ENCODE results near the gene PNMA6E.
"Not testable (repeated sequence)": the region's sequence is repeated elsewhere in the genome, so short reads cannot be mapped to it uniquely, and the experiment has no call there.

PNMA6E gene

DNA sequence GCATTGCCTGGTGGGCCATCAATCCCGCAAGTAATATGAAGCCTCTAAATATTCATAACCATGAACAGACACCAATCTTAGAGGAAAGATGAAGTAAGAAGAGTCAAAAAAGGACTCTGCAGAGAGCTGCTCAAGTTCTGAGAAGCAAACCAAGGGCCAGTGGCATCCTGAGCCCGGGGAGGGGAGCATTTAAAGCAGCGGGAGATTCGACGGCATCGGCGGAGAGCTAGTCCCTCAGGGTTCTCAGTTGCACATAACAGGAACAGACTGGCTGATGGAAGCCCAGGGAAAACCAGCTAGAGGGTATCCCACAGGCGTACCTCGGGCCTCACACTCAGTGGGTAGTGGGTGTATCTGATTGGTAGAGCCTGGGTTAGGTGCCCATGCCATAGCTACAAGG, 4.9 kb upstream of the PNMA6E start:
- ATAC-seq = no peak
- no peak for TF ChIP-seq ARNTL (CRISPR knock-in tag; IDR thresholded peaks at IDR 0.05; ENCODE audit: borderline replicate concordance, low read depth)
- TF ChIP-seq TCF4 (CRISPR knock-in tag; IDR thresholded peaks at IDR 0.05; ENCODE audit: borderline replicate concordance) = no peak
- TF ChIP-seq, protein P1, sequence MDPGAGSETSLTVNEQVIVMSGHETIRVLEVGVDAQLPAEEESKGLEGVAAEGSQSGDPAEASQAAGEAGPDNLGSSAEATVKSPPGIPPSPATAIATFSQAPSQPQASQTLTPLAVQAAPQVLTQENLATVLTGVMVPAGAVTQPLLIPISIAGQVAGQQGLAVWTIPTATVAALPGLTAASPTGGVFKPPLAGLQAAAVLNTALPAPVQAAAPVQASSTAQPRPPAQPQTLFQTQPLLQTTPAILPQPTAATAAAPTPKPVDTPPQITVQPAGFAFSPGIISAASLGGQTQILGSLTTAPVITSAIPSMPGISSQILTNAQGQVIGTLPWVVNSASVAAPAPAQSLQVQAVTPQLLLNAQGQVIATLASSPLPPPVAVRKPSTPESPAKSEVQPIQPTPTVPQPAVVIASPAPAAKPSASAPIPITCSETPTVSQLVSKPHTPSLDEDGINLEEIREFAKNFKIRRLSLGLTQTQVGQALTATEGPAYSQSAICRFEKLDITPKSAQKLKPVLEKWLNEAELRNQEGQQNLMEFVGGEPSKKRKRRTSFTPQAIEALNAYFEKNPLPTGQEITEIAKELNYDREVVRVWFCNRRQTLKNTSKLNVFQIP (CRISPR knock-in tag; IDR thresholded peaks at IDR 0.05; ENCODE audit: borderline replicate concordance, low read depth) = no peak
- TF ChIP-seq CREB5 (CRISPR knock-in tag; IDR thresholded peaks at IDR 0.05; ENCODE audit: low read depth) = no peak
- no peak for TF ChIP-seq GLIS3 (CRISPR knock-in tag; IDR thresholded peaks at IDR 0.05)
- TF ChIP-seq CSDC2 (CRISPR knock-in tag; IDR thresholded peaks at IDR 0.05) = no peak
- TF ChIP-seq ZC3H10 (CRISPR knock-in tag; IDR thresholded peaks at IDR 0.05) = no peak
- TF ChIP-seq ESRRG (CRISPR knock-in tag; IDR thresholded peaks at IDR 0.05) = no peak
- no peak for TF ChIP-seq RARB (CRISPR knock-in tag; IDR thresholded peaks at IDR 0.05)
- TF ChIP-seq BACH2 (CRISPR knock-in tag; IDR thresholded peaks at IDR 0.05; ENCODE audit: borderline replicate concordance) = no peak

DNA sequence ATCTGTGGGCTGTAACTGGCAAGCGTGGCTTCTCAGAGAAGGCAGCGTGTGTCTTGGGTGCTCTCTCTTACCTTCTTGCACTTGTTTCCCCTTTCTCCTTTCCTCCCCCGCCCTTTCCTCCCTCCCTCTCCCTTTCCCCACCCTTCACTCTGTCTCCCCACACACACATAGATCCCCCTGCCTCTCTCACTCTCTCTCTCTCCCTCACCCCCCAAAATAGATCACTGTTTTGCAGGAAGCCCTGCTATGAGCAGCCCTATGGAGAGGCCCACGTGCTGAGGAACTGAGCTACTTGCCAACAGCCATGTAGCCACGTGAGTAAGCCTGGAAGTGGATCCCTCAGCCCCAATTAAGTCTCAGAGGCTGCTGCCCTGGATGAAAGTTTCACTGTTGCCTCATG, 4.3 kb upstream of the PNMA6E start:
- TF ChIP-seq RARB (CRISPR knock-in tag; IDR thresholded peaks at IDR 0.05) = no peak
- no peak for TF ChIP-seq TCF4 (CRISPR knock-in tag; IDR thresholded peaks at IDR 0.05; ENCODE audit: borderline replicate concordance)
- no peak for TF ChIP-seq ISL1 (CRISPR knock-in tag; IDR thresholded peaks at IDR 0.05)
- no peak for TF ChIP-seq PATZ1 (CRISPR knock-in tag; IDR thresholded peaks at IDR 0.05; ENCODE audit: borderline replicate concordance)
- no peak for TF ChIP-seq ZFP30 (CRISPR knock-in tag; IDR thresholded peaks at IDR 0.05)
- no peak for TF ChIP-seq PPARA (CRISPR knock-in tag; IDR thresholded peaks at IDR 0.05; ENCODE audit: borderline replicate concordance)
- TF ChIP-seq, protein P1 (CRISPR knock-in tag; IDR thresholded peaks at IDR 0.05; ENCODE audit: borderline replicate concordance, low read depth) = no peak
- no peak for TF ChIP-seq ZFP3 (CRISPR knock-in tag; IDR thresholded peaks at IDR 0.05)
- no peak for TF ChIP-seq ZNF8 (CRISPR knock-in tag; IDR thresholded peaks at IDR 0.05)
- TF ChIP-seq CREB5 (CRISPR knock-in tag; IDR thresholded peaks at IDR 0.05; ENCODE audit: low read depth) = no peak
- TF ChIP-seq GLIS3 (CRISPR knock-in tag; IDR thresholded peaks at IDR 0.05) = no peak
- TF ChIP-seq ZNF70 (CRISPR knock-in tag; IDR thresholded peaks at IDR 0.05) = no peak
- no peak for TF ChIP-seq OSR1 (CRISPR knock-in tag; IDR thresholded peaks at IDR 0.05)
- no peak for TF ChIP-seq CSRNP3 (CRISPR knock-in tag; IDR thresholded peaks at IDR 0.05)
- no peak for TF ChIP-seq ZNF565 (CRISPR knock-in tag; conservative IDR thresholded peaks at IDR 0.05; ENCODE audit: low read depth)
- no peak for TF ChIP-seq TOX (CRISPR knock-in tag; IDR thresholded peaks at IDR 0.05; ENCODE audit: borderline replicate concordance)
- no peak for ATAC-seq

GRCh38 chrX:153404333-153404732, 3.2 kb upstream of the PNMA6E start:
- ATAC-seq = not testable (repeated sequence)
